AG09309 (cell line): ENCODE measurements around the gene ADGRD1.

ENCODE experiments used
- DNase-seq: peaks from one replicate; pipeline ENCODE4 v3.0.0-alpha.2; 2010; ENCODE audit warnings: low read depth
- H3K4me3 ChIP-seq: 2 replicates; pipeline ENCODE4 v1.5.1; 2011; ENCODE audit warnings: mild to moderate bottlenecking, low read depth, low read length, moderate library complexity; ENCODE audit not compliant: control insufficient read depth
- CTCF ChIP-seq: IDR thresholded peaks from 2 replicates; pipeline ENCODE4 v1.5.1; 2011; ENCODE audit warnings: mild to moderate bottlenecking, low read depth, low read length, inconsistent platforms; ENCODE audit not compliant: insufficient read depth, control insufficient read depth; ENCODE audit errors: missing control alignments

ADGRD1 gene

GRCh38 chr12:131088701-131089530 lies 135.2 kb downstream of the ADGRD1 start:
- TF ChIP-seq CTCF = no peak
- H3K4me3 ChIP-seq = no peak overlapping the region
- DNase-seq = no peak

- no peak overlapping the region for H3K4me3 ChIP-seq
- TF ChIP-seq CTCF = no peak
- DNase-seq = no peak
Observed at GRCh38 chr12:131089531-131090273, 136.0 kb downstream of the ADGRD1 start.

- no peak for TF ChIP-seq CTCF
- no peak overlapping the region for H3K4me3 ChIP-seq
- no peak for DNase-seq
Observed at GRCh38 chr12:131090274-131091210, 136.8 kb downstream of the ADGRD1 start.

- no peak overlapping the region for H3K4me3 ChIP-seq
- no peak for TF ChIP-seq CTCF
Observed at GRCh38 chr12:131091413-131091975, 137.8 kb downstream of the ADGRD1 start.

GRCh38 chr12:131091976-131092691 lies 138.4 kb downstream of the ADGRD1 start:
- no peak overlapping the region for H3K4me3 ChIP-seq
- DNase-seq = no peak
- TF ChIP-seq CTCF = no peak

More at GRCh38 chr12:131091413-131091975, 137.8 kb downstream of the ADGRD1 start:
- DNase-seq = no peak
